ENCODE results near the gene BOLL.
"Not testable (repeated sequence)": the region's sequence is repeated elsewhere in the genome, so short reads cannot be mapped to it uniquely, and the experiment has no call there.

The BOLL gene

GRCh38 chr2:197795277-197795676, 10.2 kb upstream of the BOLL start:
- no peak for DNase-seq

GRCh38 chr2:197793456-197793855, 8.3 kb upstream of the BOLL start:
- no peak for DNase-seq

GRCh38 chr2:197786010-197786877, 1.1 kb upstream of the BOLL start:
- peak; percentile 77 for DNase-seq

GRCh38 chr2:197782126-197782525, 3.0 kb downstream of the BOLL start:
- DNase-seq: no peak

GRCh38 chr2:197779261-197779660, 5.9 kb downstream of the BOLL start:
- no peak for DNase-seq

GRCh38 chr2:197777823-197778407, 7.2 kb downstream of the BOLL start:
- DNase-seq: peak; percentile 20

GRCh38 chr2:197760293-197760657, 24.8 kb downstream of the BOLL start:
- no peak for DNase-seq

- DNase-seq: no peak
Measured at GRCh38 chr2:197759625-197760292, 25.4 kb downstream of the BOLL start.

- DNase-seq: peak; percentile 62
Measured at GRCh38 chr2:197759013-197759412, 26.1 kb downstream of the BOLL start.

- DNase-seq: no peak
Measured at GRCh38 chr2:197740200-197740599, 44.9 kb downstream of the BOLL start.

- DNase-seq: peak; percentile 2
Measured at GRCh38 chr2:197728555-197729544, 56.3 kb downstream of the BOLL start.

GRCh38 chr2:197727011-197727410, 58.1 kb downstream of the BOLL start:
- DNase-seq: no peak

- no peak for DNase-seq
Measured at GRCh38 chr2:197717863-197718262, 67.3 kb downstream of the BOLL start.

- no peak for DNase-seq
Measured at GRCh38 chr2:197713271-197713670, 71.8 kb downstream of the BOLL start.

- DNase-seq: no peak
Measured at GRCh38 chr2:197711578-197711977, 73.5 kb downstream of the BOLL start.

- DNase-seq: no peak
Measured at GRCh38 chr2:197710424-197711042, 74.6 kb downstream of the BOLL start.

GRCh38 chr2:197709140-197709539, 76.0 kb downstream of the BOLL start:
- DNase-seq: not testable (repeated sequence)

GRCh38 chr2:197708331-197708730, 76.8 kb downstream of the BOLL start:
- no peak for DNase-seq

GRCh38 chr2:197707316-197708213, 77.6 kb downstream of the BOLL start:
- peak; percentile 42 for DNase-seq

GRCh38 chr2:197706839-197707207, 78.3 kb downstream of the BOLL start:
- DNase-seq: peak; percentile 21

Measured in NCI-H69 (cell line).